Islet precursor cell (in vitro differentiated cells): ENCODE results near the gene GALNT2.

Experiments used
- DNase-seq: peaks from one replicate; pipeline ENCODE4 v3.0.0-alpha.2; 2018

The GALNT2 gene

GRCh38 chr1:230052018-230052417 lies 15.0 kb upstream of the GALNT2 start:
- DNase-seq: no peak

DNA sequence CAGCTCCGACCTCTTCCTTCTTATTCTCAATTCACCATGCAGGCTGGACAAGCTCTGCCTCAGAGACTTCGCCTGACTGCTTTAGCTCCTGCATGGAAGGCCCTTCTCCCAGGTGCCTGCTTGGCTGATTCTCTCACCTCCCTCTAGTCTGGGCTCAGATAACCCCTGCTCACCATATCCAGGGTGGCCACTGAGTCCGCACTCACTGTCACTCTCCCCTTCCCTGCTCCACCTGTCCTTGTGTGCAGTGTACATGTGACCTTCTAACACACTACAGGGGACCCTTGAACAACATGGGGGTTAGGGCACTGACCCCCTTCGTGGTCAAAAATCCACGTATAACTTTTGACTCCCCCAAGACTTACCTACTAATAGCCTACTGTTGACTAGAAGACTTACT lies 14.4 kb upstream of the GALNT2 start:
- no peak for DNase-seq

DNA sequence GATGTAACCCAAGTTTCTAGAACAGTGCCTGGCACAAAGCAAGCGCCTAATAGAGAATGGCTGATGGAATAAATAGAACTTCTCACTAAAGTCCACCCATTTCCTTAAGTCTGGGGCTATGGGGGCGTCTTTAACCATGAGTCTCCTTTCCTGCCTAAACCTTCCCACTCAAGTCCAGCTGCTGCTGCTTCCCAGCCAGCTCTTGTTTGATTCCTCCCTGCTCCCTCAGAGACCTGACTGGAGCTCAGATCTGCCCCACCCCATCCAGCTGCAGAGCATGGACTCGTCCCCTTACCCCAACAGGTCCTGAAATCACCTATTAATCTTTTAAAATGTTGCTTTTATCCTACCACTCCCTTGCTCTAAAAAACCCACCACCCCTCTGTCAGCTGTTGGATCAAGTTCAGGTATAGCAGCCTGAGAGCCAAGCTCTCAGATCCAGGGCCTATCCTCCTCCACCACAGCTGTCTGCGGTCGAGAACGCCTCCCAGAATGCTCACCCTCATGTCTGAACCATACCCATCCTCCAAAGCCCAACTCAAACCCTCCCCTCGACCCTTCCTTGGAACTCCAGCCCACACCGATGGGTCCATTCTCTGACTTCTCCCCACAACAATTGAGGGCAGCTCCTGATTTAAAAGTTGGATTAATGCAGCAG lies 12.8 kb upstream of the GALNT2 start:
- no peak for DNase-seq

DNA sequence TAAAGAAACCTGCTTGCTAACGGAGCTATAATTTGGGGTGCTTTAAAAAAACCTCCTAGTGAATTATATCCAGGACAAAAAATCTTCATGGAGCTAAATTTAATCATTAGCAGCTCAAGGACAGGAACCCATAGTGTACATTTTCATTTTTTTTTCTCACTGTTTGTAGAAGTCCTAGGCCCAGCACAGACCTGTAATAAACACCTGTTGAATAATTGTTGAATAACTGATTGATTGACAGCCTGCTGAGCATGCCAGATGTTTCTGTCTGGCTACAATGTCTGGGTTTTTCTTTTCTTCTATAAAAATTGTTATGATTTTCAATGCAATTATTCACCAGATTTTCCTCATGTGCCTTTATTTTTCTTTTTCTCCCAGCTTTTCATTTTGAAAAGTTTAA lies 10.9 kb upstream of the GALNT2 start:
- DNase-seq: no peak

GRCh38 chr1:230057100-230057499 lies 9.9 kb upstream of the GALNT2 start:
- DNase-seq: no peak

- no peak for DNase-seq
Observed at GRCh38 chr1:230057681-230058565, 9.1 kb upstream of the GALNT2 start.

DNA sequence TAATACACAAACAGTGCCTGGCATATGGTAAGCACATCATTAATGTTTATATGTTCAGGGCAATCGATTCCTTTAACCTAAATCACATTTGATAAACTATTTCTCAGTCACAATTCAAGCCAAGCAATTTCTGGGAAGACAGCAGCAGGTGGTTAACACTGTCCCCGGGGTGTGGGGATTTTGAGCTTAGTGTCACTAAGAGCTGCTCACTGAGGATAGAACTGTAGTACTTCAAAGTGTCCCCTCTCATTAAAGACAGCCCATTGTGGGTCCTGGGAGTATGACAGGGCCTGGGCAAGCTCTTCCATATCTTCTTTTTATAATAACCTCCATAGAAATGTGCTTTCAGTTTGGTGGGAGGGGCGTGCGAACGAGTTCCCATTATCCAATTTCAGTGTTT lies 8.4 kb upstream of the GALNT2 start:
- no peak for DNase-seq

DNA sequence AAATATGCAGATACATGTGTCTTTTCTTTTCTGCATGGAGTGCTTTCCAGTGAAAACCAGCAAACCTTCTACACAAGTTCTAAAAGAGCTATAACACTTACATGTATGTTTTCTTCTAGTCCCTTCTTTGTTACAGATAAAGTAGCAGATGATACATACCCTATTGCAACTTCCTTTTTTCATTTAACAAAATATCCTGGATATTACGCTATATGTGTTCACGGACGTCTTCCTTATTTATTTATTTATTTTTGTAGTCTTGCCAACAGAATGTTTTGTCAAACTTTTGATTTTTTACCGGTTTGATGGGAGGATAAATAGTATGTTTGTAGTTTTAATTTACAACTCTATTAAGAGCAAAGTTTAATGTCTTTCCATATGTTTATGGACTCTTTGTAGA lies 5.2 kb upstream of the GALNT2 start:
- no peak for DNase-seq

DNA sequence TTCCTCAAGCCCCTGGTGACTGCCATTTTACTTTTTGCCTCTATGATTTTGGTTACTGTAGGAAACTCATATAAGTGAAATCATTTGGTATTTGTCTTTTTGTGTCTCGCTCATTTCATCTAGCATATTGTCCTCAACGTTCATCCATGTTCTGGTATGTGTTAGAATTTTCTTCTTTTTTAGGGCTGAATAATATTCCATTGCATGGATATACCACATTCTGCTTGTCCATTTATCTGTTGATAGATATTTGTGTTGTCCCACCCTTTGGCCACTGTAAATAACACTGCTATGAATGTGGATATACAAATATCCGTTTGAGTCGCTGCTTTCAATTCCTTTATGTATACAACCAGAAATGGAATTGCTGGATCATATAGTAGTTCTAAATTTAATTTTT lies 4.5 kb upstream of the GALNT2 start:
- no peak for DNase-seq

- no peak for DNase-seq
Observed at GRCh38 chr1:230064283-230064682, 2.8 kb upstream of the GALNT2 start.

DNA sequence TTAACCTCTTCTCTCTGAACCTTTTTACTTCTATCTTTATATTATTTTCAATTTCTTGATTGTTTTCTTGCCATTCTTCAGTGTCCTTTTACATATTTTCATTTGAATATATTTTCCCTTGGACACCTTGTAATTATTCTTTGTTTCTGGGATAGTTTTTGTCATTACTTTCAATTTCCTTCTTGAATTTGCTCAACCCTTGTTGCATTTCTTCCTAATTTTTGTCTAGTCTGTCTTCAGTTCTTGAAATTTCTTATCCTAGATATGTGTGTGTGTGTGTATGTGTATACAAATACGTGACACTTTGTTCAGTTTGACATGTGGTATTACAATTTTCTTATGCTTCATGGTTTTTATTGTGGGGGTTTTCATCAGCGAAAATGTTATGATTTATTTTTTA lies 1.9 kb upstream of the GALNT2 start:
- no peak for DNase-seq

GRCh38 chr1:230065571-230065970 lies 1.5 kb upstream of the GALNT2 start:
- no peak for DNase-seq

GRCh38 chr1:230066031-230066430 lies 1.0 kb upstream of the GALNT2 start:
- DNase-seq: no peak

DNA sequence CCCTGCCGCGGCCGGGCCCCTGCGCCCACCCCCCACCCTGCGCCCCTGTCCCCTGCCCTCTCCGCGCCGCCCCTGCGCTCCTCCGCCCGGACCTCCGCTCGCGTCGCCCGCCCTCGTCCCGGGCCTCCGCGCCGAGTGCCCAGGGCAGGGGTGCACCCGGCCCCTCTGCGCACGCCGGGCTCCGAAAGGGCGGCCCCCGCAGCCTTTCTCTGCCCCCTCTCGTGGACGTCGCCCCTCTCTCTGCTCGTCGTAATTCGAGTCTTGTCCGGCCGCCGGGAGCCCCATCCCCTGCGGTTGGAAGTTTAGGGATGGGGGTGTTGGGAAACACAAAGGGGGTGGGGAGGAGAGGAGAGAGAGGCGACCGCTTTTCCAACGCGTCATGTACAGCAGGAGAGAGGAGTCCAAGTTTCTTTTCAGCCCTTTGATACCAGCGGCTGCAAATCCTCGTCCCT lies 407 bp downstream of the GALNT2 start:
- no peak for DNase-seq

GRCh38 chr1:230067871-230068620 lies 1.0 kb downstream of the GALNT2 start:
- DNase-seq: peak; percentile 74

DNA sequence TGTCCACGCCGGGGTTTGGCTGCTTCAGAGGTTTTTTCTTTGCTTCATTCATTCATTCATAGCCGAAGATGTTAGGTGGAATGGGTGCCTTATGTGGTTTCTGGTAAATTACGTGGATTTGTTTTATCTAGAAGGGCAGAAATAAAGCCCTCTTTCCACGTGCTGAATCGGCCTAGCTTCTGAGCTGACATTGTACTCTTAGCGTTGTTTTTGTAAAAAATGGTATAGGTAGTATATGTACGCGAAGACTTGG lies 1.5 kb downstream of the GALNT2 start:
- DNase-seq: no peak

GRCh38 chr1:230068952-230069684 lies 2.1 kb downstream of the GALNT2 start:
- DNase-seq: no peak

DNA sequence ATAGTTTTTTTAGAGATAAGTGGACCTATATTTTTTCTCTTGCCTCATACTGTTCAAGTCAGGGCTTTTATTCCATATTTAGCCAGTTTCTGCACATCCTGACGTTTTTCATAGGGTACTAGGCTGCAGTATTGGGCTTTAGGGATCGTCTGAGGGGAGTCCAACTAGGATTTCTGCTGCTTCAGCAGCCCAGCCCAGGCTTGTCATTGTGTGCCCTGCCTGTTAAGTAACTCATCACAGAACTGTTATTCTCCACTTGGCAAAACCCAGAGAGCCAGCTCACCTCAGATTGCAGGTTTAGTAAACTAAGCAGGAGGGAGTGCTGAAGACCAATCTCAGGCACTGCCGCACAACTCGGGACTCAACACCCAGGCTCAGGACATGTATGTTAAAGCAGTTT lies 2.8 kb downstream of the GALNT2 start:
- no peak for DNase-seq

DNA sequence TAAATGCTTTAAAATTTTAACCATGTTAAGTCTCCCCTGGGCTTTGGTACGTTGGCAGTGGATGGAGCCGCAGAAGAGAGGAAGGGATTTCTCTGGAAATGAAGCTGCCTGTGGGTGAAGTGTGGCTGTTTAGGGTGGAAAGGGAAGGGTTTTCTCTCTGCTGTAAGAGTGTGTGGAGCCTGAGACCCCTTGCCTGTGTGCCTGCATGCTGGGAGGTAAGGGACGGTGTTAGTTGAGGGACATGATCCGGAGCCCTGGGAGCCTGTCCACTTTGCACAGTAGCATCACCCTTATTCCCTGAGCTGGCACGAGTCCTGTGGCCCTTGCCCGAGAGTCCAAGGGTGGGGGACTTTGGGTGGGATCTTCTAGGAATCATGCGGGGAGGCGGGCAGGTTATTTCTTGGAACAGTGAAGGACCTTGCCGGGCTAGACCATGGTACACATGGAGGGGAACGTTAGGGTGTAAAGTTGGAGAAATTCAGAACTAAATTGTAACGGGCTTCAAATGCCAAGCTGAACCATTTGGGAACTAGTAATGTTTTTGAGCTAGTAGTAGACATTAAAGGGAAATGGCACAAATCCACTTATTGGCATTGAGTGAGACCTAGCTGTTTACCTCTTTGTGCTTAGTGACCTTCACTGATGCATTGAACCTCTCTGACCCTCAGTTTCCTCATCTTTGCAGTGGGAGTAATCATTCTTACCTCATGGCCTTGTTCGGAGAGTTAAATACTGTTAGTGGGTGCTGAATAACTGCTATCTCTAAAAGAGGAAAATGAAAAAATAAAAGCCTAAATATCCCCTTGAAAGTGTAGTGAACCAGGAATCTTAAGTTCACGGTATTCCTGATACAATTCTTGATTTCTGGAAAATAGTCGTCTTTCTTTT lies 3.5 kb downstream of the GALNT2 start:
- no peak for DNase-seq

DNA sequence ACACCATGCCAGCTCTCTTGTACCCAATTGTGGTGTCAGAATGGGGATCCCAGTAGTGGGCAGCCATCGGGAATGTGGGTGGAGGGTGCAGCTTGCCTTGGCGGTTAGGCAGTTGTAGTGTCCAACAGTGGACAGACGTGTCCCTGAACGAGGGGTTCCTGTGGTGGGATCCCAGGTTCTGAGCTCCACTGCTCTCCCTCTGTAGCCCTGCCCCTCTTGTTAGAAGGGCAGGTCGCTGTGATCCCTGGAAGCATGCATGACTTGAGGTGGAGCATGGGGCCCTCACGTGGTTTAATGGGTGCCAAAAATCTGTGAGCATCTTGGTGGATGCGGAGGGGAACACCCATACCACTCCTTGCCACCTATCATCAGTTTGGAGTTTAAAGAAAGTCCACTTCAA lies 4.3 kb downstream of the GALNT2 start:
- DNase-seq: no peak

DNA sequence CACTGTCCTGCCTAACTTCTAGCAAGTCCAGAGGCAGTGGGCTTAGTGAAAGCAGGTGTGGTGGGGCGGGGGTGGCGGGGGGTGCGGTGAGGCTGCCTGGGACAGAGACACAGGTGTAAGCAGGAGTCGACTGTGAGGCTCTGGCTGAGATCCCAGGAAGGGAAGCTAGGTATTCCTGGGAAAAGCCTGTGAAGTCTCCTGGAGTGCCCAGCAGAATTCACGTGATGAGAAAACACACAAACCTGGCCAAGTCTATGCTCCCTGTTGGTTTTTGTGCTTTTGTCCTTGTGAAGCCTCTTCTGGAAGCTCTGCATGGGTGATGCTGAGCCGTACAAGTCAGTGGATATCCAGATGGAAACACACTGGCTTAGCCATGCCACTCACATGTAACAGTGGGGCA lies 5.3 kb downstream of the GALNT2 start:
- DNase-seq: no peak

- no peak for DNase-seq
Observed at GRCh38 chr1:230072866-230073265, 5.8 kb downstream of the GALNT2 start.
